GM21619 (cell line): Measurements from ENCODE around the gene RMP24.

Experiments used
- ATAC-seq: cut with Tn5 transposase; IDR thresholded peaks from one replicate; pipeline ENCODE4 v1.9.1; 2021; ENCODE audit not compliant: unreplicated experiment

Gene RMP24

GRCh38 chr18:36025025-36025424 lies 52.5 kb downstream of the RMP24 start:
- ATAC-seq = no peak

- ATAC-seq = no peak
These were observed 56.4 kb downstream of the RMP24 start for GRCh38 chr18:36028859-36029258.
